WERI-Rb-1 (cell line): ENCODE measurements around the gene FAM24B.
"Not testable (repeated sequence)": the region's sequence is repeated elsewhere in the genome, so short reads cannot be mapped to it uniquely, and the experiment has no call there.

Experiments used
- DNase-seq: peaks from one replicate; pipeline ENCODE4 v3.0.0-alpha.2; 2020
- H3K27ac ChIP-seq: fragments of 250-450 bp; sonication (Bioruptor Pico); 2 replicates; pipeline ENCODE4 v1.5.1; 2020; ENCODE audit warnings: mild to moderate bottlenecking, moderate library complexity
- H3K27me3 ChIP-seq: fragments of 250-450 bp; sonication (Bioruptor Pico); 2 replicates; pipeline ENCODE4 v1.5.1; 2021; ENCODE audit warnings: mild to moderate bottlenecking, low read depth, moderate library complexity; ENCODE audit not compliant: insufficient read depth, severe bottlenecking
- H3K36me3 ChIP-seq: fragments of 250-450 bp; sonication (Bioruptor Pico); 2 replicates; pipeline ENCODE4 v1.5.1; 2020; ENCODE audit warnings: mild to moderate bottlenecking, moderate library complexity
- H3K4me3 ChIP-seq: 2 replicates; pipeline ENCODE4 v1.5.1; 2011; ENCODE audit warnings: low read depth, mild to moderate bottlenecking, control low read depth, low read length
- H3K9me3 ChIP-seq: fragments of 250-450 bp; sonication (Bioruptor Pico); 2 replicates; pipeline ENCODE4 v1.5.1; 2021; ENCODE audit warnings: mild to moderate bottlenecking, moderate library complexity; ENCODE audit not compliant: severe bottlenecking
- CTCF ChIP-seq: IDR thresholded peaks from 2 replicates; pipeline ENCODE4 v1.5.1; 2011; ENCODE audit warnings: low read depth, mild to moderate bottlenecking, control low read depth, inconsistent platforms, low read length

The FAM24B gene

GRCh38 chr10:122879339-122880273 is at the start of gene FAM24B:
FAM24B (minus strand) TSS chr10:122879581; CDS start chr10:122850515, 29,066 bp downstream.
- Histone ChIP-seq H3K27me3 (no peaks in the 10 kb centered on the region), H3K9me3 (no peaks in the 10 kb centered on the region), H3K4me3 (peak within 1 kb of the TSS; percentile 51), H3K27ac (peak within 1 kb of the TSS; percentile 71), H3K36me3 (no peaks in the 10 kb centered on the region)
- TF ChIP-seq CTCF, result no peak
- peak; percentile 88 for DNase-seq

GRCh38 chr10:122915700-122916099 is 36.3 kb upstream of the FAM24B start:
- DNase-seq, result no peak
- Histone ChIP-seq H3K27me3 (no peaks in the 10 kb centered on the region), H3K4me3 (no peak overlapping the region), H3K9me3 (peaks cover 4% of the 10 kb centered on the region), H3K27ac (no peak overlapping the region), H3K36me3 (no peaks in the 10 kb centered on the region)
- TF ChIP-seq CTCF, result no peak

GRCh38 chr10:122911889-122912484 is 32.6 kb upstream of the FAM24B start:
- Histone ChIP-seq H3K4me3 (no peak overlapping the region), H3K27ac (no peak overlapping the region), H3K36me3 (no peaks in the 10 kb centered on the region), H3K9me3 (no peaks in the 10 kb centered on the region), H3K27me3 (no peaks in the 10 kb centered on the region)
- DNase-seq, result no peak
- no peak for TF ChIP-seq CTCF

- H3K27ac ChIP-seq, result no peak within 1 kb of the TSS
- H3K4me3 ChIP-seq, result no peak within 1 kb of the TSS
- TF ChIP-seq CTCF, result no peak
- H3K36me3 ChIP-seq, result no peaks in the 10 kb centered on the region
- no peaks in the 10 kb centered on the region for H3K27me3 ChIP-seq
- no peak for DNase-seq
- H3K9me3 ChIP-seq, result no peaks in the 10 kb centered on the region
Observed at GRCh38 chr10:122910310-122910709, 30.9 kb upstream of the FAM24B start, which contains the start of gene FAM24A. FAM24A (plus strand) TSS chr10:122910610; CDS start chr10:122911635, 1,025 bp downstream.

- not testable (repeated sequence) for H3K27ac ChIP-seq, H3K4me3 ChIP-seq, H3K27me3 ChIP-seq, H3K9me3 ChIP-seq, H3K36me3 ChIP-seq, DNase-seq
Observed at GRCh38 chr10:122903861-122904260, 24.5 kb upstream of the FAM24B start.

GRCh38 chr10:122894261-122894944 is 15.0 kb upstream of the FAM24B start:
- H3K27me3 ChIP-seq, result no peaks in the 10 kb centered on the region
- no peaks in the 10 kb centered on the region for H3K9me3 ChIP-seq
- no peaks in the 10 kb centered on the region for H3K36me3 ChIP-seq
- TF ChIP-seq CTCF, result no peak
- no peak overlapping the region for H3K4me3 ChIP-seq
- DNase-seq, result no peak
- no peak overlapping the region for H3K27ac ChIP-seq
